ENCODE data around the gene DERL2.

- TF ChIP-seq CTCF (IDR thresholded peaks at IDR 0.05; ENCODE audit: low read length) (no peak), EZH2 (optimal IDR thresholded peaks at IDR 0.05; ENCODE audit: low read depth, low read length) (no peak)
These were observed 21.1 kb downstream of the DERL2 start for GRCh38 chr17:5464717-5465507.
